Esophagus muscularis mucosa (tissue), 4 donors: ENCODE measurements around the gene ALDH16A1. TPM values are rescaled to one million over a fixed set of nuclear protein-coding genes. Genes with fewer than 3 reads are reported as not detected.

ENCODE experiments used
- DNase-seq: peaks from one replicate; pipeline ENCODE4 v3.0.0-alpha.2; 2017; ENCODE audit errors: extremely low spot score
- H3K27ac ChIP-seq, 4 donors: fragments of 200-600 bp; sonication (generic); replicated peaks in 1 of 4; 1 replicate in 3 of 4; 2 replicates in 1 of 4; pipeline ENCODE4 v1.5.1; 2016 to 2019; ENCODE audit warnings: mild to moderate bottlenecking in 1 of 4
- H3K27me3 ChIP-seq, 4 donors: fragments of 200-600 bp; sonication (generic); one replicate each; pipeline versions ENCODE4 v1.5.1 to v1.6.0; 2016 to 2019
- H3K36me3 ChIP-seq, 4 donors: fragments of 200-600 bp; sonication (generic); one replicate each; pipeline ENCODE4 v1.5.1; 2016 to 2019
- H3K4me1 ChIP-seq, 4 donors: fragments of 200-600 bp; sonication (generic); one replicate each; pipeline ENCODE4 v1.5.1; 2016 to 2019
- H3K4me3 ChIP-seq, 4 donors: fragments of 200-600 bp; sonication (generic); 1 replicate in 2 of 4; 2 replicates in 2 of 4; pipeline ENCODE4 v1.5.1; 2016 to 2019; ENCODE audit warnings: mild to moderate bottlenecking in 4 of 4, moderate library complexity in 1 of 4
- H3K9me3 ChIP-seq, 4 donors: fragments of 200-600 bp; sonication (generic); 1 replicate in 3 of 4; 2 replicates in 1 of 4; pipeline ENCODE4 v1.5.1; 2016 to 2019
- CTCF ChIP-seq, 3 experiments: fragments of 200-600 bp in 2 of 3; fragments of 450-650 bp in 1 of 3; sonication (generic) in 2 of 3; IDR thresholded peaks; one replicate each; pipeline ENCODE4 v1.5.1; 2017 to 2019; ENCODE audit warnings: antibody characterized with exemption in 3 of 3, mild to moderate bottlenecking in 2 of 3, moderate library complexity in 1 of 3
- EP300 ChIP-seq: sonication (generic); formaldehyde crosslinking; IDR thresholded peaks from one replicate; pipeline ENCODE4 v1.6.1; 2017; ENCODE audit warnings: antibody characterized with exemption
- POLR2A ChIP-seq: fragments of 450-650 bp; IDR thresholded peaks from one replicate; pipeline ENCODE4 v1.6.1; 2017; ENCODE audit warnings: antibody characterized with exemption, moderate library complexity, mild to moderate bottlenecking, low read depth
- POLR2AphosphoS5 ChIP-seq, 2 donors: sonication (generic); formaldehyde crosslinking; IDR thresholded peaks; one replicate each; pipeline ENCODE4 v1.6.1; 2017; ENCODE audit warnings: antibody characterized with exemption in 2 of 2
- WGBS: methylation state at CpG from one replicate; pipeline ENCODE4 v1.1.5; 2018; 5-methylcytosine and 5-hydroxymethylcytosine counted together
- intact Hi-C: fragments of 100-400 bp; cut with DNase I; formaldehyde crosslinking; loops from one replicate; pipeline ENCODE4 v1.15.1; 2023
- total RNA-seq, 4 donors: library from RNA; depleted of rRNA; stranded (reverse); fragments of >200 nt; gene quantifications; one replicate each; pipeline versions ENCODE4 v1.1.0 to v1.2.1, GENCODE V29; 2016

ALDH16A1 gene
- total RNA-seq, 4 donors from 2014 or later: 22.1 to 29.1 (median 26.2) TPM

GRCh38 chr19:49486710-49487276 is 33.8 kb downstream of the ALDH16A1 start:
- H3K9me3 ChIP-seq: no peaks in the 10 kb centered on the region
- peak overlapping the region; percentile 81 to 91 (median 87) for H3K27ac ChIP-seq
- H3K27me3 ChIP-seq: no peaks in the 10 kb centered on the region
- peak overlapping the region; percentile 38 to 95 (median 80) for H3K4me3 ChIP-seq
- DNase-seq: no peak
- intact Hi-C loops: no loop called here
- 89% methylated on average over 15 of the region's 23 CpGs for WGBS
- TF ChIP-seq POLR2AphosphoS5 (IDR thresholded peaks at IDR 0.05) (no peak), CTCF (IDR thresholded peaks at IDR 0.05) (no peak), EP300 (no peak), POLR2A (no peak)
- peaks cover 17 to 45% (median 34%) of the 10 kb centered on the region in 4 donors for H3K4me1 ChIP-seq
- peaks cover 23 to 63% (median 33%) of the 10 kb centered on the region in 4 donors for H3K36me3 ChIP-seq

- H3K27ac ChIP-seq: peak within 1 kb of the TSS; percentile 84 to 92 (median 90)
- 0% methylated on average over 33 of the region's 57 CpGs for WGBS
- peak within 1 kb of the TSS; percentile 69 to 100 (median 93) for H3K4me3 ChIP-seq
- TF ChIP-seq EP300: no peak
- peak; percentile 100 for TF ChIP-seq POLR2A
- peak; percentile 99 to 100 for TF ChIP-seq POLR2AphosphoS5 (IDR thresholded peaks at IDR 0.05)
- H3K27me3 ChIP-seq: no peaks in the 10 kb centered on the region
- no peaks in the 10 kb centered on the region for H3K9me3 ChIP-seq
- DNase-seq: peak; percentile 100
- peaks cover 17 to 49% (median 34%) of the 10 kb centered on the region in 4 donors for H3K4me1 ChIP-seq
- H3K36me3 ChIP-seq: peaks cover 29 to 63% (median 37%) of the 10 kb centered on the region in 4 donors
- intact Hi-C loops: no loop called here
Observed at GRCh38 chr19:49487277-49488045, 34.4 kb downstream of the ALDH16A1 start, which contains the start of gene RPL13A. TSS of gene RPL13A (plus strand) at chr19:49487608. CDS start at chr19:49487630, 22 bp downstream.

- H3K4me3 ChIP-seq: peak overlapping the region; percentile 69 to 100 (median 93)
- no peaks in the 10 kb centered on the region for H3K9me3 ChIP-seq
- no peaks in the 10 kb centered on the region for H3K27me3 ChIP-seq
- H3K27ac ChIP-seq: peak overlapping the region; percentile 84 to 92 (median 90)
- H3K36me3 ChIP-seq: peaks cover 36 to 63% (median 43%) of the 10 kb centered on the region in 4 donors
- H3K4me1 ChIP-seq: peaks cover 17 to 49% (median 34%) of the 10 kb centered on the region in 4 donors
- intact Hi-C loops: no loop called here
- TF ChIP-seq POLR2A (no peak), CTCF (IDR thresholded peaks at IDR 0.05) (no peak), POLR2AphosphoS5 (IDR thresholded peaks at IDR 0.05) (no peak), EP300 (no peak)
- no peak for DNase-seq
- 2% methylated on average over 26 of the region's 26 CpGs for WGBS
Observed at GRCh38 chr19:49488046-49488862, 35.2 kb downstream of the ALDH16A1 start.

GRCh38 chr19:49488863-49489537 is 36.0 kb downstream of the ALDH16A1 start:
- WGBS: 21% methylated on average over 14 of the region's 15 CpGs

More at GRCh38 chr19:49488863-49489537, 36.0 kb downstream of the ALDH16A1 start:
- H3K4me1 ChIP-seq: peaks cover 17 to 49% (median 34%) of the 10 kb centered on the region in 4 donors
- H3K27ac ChIP-seq: peak overlapping the region; percentile 84 to 92 (median 90)
- no peak for DNase-seq
- intact Hi-C loops: no loop called here
- H3K36me3 ChIP-seq: peaks cover 36 to 59% (median 45%) of the 10 kb centered on the region in 4 donors
- TF ChIP-seq CTCF (IDR thresholded peaks at IDR 0.05) (no peak), POLR2A (no peak), EP300 (no peak), POLR2AphosphoS5 (IDR thresholded peaks at IDR 0.05) (no peak)
- peak overlapping the region; percentile 69 to 100 (median 93) for H3K4me3 ChIP-seq
- no peaks in the 10 kb centered on the region for H3K9me3 ChIP-seq
- no peaks in the 10 kb centered on the region for H3K27me3 ChIP-seq
